HUDEP-2 (cell line): ENCODE data around the gene DCUN1D1.

Experiments used
- DNase-seq, 76 experiments: peaks; one replicate each; lab custom pipeline; 2025; ENCODE audit not compliant: unreplicated experiment in 76 of 76; lab: John Stamatoyannopoulos, UW

The DCUN1D1 gene

DNA sequence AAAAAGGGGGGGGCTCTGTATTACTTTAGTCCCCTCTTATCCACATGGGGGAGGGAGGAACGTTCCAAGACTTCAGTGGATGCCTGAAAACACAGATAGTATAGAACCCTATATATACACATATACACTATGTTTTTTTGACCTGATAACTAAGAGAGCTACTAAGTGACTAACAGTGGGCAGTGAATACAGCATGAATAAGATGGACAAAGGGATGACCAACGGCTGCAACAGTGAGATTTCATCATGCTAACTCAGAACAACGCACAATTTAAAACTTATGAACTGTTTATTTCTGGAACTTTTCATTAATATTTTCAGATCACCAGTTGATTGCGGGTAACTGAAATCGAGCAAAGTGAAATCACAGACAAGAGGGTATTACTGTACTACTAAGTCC lies 7.3 kb downstream of the DCUN1D1 start:
- no peak for DNase-seq

DNA sequence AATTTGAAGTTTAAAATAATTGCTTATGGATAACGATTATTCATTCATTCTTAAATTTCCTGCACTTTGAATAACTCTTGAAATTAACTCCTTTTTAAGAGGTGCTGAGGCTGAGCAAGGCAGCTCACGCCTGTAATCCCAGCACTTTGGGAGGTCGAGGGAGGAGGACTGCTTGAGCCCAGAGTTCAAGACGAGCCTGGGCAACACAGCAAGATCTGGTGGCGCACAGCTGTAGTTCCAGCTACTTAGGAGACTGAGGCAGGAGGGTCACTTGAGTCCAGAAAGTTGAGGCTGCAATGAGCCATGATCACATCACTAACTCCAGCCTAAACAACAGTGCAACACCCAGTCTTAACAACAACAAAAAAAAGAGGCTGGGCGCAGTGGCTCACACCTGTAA lies 8.0 kb downstream of the DCUN1D1 start:
- no peak for DNase-seq

GRCh38 chr3:182971637-182972036 lies 8.7 kb downstream of the DCUN1D1 start:
- no peak for DNase-seq

GRCh38 chr3:182970811-182971418 lies 9.4 kb downstream of the DCUN1D1 start:
- DNase-seq: no peak

DNA sequence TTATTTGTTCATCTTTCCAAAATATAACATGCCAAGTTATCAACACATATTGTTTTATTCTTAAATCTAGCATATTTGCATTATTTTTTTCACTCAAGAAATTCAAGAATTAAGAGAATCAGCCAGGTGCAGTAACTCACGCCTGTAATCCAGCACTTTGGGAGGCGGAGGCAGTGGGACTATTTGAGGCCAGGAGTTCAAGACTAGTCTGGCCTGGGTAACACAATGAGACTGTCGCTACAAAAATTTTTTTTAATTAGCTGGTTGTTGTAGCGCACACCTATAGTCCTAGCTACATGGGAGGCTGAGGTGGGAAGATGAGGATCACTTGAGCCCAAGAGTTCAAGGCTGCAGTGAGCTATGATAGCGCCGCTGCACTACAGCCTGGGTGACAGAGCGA lies 10.5 kb downstream of the DCUN1D1 start:
- DNase-seq: peak in 1 of 76 experiments; percentile 18

DNA sequence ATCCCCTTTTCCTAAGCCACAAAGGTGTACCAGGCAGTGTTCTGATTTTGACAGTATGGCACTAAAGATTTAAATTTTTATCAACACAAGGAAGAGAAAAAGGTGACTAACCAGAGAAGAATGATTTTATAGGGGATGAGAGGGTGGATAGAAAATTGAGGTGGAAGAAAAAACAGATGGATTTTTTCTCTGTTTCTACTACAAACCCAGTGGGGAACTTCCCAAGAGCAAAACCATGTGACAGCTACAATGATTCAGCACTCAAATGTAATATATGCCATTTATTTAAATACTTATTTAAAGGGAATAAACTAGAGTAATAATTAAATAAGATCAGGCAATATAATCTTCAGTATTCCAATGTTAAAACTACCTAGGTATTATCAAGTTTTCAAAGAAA lies 11.1 kb downstream of the DCUN1D1 start:
- peak in 1 of 76 experiments; percentile 25 for DNase-seq

- DNase-seq: no peak
These were observed 12.8 kb downstream of the DCUN1D1 start for GRCh38 chr3:182967218-182968204.

DNA sequence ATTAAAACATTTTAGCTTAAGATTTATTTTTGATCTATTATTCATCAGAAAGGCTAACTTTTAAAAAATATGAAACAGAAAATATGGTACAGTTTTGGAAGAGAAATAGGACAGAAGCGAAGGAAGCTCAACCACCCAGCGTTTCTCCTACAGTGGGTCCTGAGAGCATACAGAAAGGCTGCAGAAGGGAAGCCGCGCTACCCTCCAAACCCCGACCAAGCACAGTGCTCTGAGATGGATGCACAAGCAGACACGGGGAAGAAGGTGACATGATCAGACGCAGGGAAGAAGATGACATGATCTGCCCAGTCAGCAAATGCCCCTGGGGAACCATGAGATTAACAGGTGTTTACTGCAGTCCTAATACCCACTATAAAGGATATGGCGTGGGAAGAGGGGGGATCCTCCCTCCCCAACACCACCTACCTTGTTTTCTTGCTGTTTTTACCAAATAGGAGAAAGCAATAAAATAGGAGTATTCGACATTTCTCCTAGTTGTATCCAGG lies 14.4 kb downstream of the DCUN1D1 start:
- DNase-seq: no peak

GRCh38 chr3:182964179-182964578 lies 16.2 kb downstream of the DCUN1D1 start:
- no peak for DNase-seq

GRCh38 chr3:182962166-182962565 lies 18.2 kb downstream of the DCUN1D1 start:
- no peak for DNase-seq

DNA sequence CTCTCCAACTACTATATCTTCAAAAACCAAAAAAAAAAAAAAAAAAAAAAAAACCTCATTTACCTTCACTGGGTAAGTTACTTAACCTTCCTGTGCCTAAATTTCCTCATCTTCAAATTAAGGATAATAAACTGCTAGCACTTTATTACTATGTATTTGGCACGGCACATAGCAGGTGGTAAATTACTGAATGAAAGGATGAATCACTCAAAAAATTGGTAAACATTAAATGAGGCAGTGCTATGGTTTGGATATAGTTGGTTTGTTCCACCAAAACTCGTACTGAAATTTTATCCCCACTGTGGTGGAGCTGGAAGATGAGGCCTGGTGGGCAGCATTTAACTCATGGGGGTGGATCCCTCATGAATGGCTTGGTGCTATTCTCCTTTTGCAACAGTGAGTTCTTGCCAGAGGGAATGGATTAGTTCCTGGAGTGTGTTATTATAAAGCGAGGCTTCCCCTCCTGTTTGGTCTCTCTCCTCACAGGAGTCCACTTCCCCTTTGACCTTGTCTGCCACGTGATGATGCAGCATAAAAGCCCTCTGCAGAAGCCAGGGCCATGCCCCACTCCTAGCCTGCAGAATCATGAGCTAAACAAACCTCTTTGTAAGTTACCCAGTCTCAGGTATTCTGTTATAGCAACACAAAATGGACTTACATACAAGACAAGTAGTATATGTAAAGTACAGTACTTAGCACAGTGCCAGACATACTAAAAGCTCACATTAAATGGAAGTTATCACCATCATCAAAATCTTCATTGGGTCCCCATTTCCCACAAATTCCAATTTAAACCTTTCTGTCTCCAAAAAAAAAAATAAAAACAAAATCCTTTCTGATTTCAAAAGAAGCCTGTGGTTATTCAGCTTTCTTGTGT lies 20.6 kb downstream of the DCUN1D1 start:
- DNase-seq: no peak

- DNase-seq: no peak
These were observed 22.6 kb downstream of the DCUN1D1 start for GRCh38 chr3:182957676-182958266.

DNA sequence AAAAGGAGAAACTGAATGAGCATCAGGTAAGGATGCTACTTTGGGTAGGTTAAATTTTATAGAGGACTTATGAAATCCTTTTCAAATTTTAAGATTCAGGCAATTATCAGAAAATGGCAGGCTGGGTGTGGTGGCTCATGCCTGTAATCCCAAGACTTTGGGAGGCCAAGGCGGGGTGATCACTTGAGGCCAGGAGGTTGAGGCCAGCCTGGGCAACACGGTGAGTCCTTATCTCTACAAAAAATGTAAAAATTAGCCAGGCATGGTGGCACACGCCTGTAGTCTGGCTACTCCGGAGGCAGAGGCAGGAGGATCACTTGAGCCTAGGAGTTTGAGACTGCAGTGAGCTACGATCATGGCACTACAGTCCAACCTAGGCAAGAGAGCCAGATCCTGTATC lies 23.1 kb downstream of the DCUN1D1 start:
- DNase-seq: peak in 69 of 76 experiments; percentile 13 to 87 (median 65)

GRCh38 chr3:182954553-182955235 lies 25.6 kb downstream of the DCUN1D1 start:
- DNase-seq: no peak

- no peak for DNase-seq
These were observed 30.6 kb downstream of the DCUN1D1 start for GRCh38 chr3:182949688-182950087.

GRCh38 chr3:182948305-182948704 lies 32.0 kb downstream of the DCUN1D1 start:
- DNase-seq: peak in 27 of 76 experiments; percentile 14 to 75 (median 39)

DNA sequence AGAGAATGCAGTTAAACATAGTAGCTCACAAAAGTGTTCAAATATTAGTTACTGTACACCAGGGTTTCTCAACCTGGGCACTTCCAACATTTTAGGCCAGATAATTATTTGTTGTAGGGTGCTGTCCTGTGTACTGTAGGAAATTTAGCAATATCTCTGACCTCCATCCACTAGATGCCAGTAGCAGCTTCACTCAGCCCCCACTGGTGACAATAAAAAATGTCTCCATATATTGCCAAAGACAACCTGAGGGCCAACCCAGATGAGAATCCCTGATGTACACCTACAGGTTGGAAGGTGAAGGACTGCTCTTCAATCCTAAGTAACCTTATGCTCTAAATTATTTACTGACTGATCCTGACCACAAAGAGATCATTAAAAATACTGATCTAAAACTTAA lies 32.5 kb downstream of the DCUN1D1 start:
- DNase-seq: peak in 40 of 76 experiments; percentile 5 to 67 (median 27)

- DNase-seq: no peak
These were observed 38.6 kb downstream of the DCUN1D1 start for GRCh38 chr3:182941719-182942118.

DNA sequence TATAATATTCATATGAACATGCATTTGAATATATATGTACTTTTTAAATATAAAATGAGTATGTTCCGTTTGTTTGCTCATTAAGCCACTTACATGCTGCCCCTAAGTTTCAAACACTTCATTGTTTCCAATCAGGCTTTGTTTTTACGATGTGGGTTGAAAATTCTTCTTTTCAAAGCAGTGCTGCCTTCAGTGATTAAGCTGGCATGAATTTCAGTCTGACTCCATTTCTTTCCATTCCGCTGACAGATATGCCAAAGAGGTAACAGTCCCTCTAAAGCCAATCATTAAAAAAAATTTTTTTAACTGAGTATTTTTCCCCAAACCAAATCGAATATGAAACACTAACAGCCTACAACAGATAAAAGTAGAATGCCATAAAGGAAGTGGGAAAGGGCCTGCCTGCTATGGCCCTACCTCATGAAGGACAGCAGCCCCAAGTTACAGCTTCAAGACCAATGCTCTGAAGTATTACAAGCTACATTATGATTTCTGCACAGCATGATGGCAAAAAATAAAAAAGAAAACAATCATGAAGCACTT lies 40.0 kb downstream of the DCUN1D1 start:
- DNase-seq: no peak
